Tibial nerve (tissue), 4 donors: Measurements from ENCODE around the gene ITGA11.

Source experiments
- EP300 ChIP-seq, 2 donors: sonication (generic); formaldehyde crosslinking; IDR thresholded peaks; one replicate each; pipeline ENCODE4 v1.6.1; 2017; ENCODE audit warnings: antibody characterized with exemption in 2 of 2, mild to moderate bottlenecking in 1 of 2
- POLR2A ChIP-seq, 2 donors: fragments of 450-650 bp; IDR thresholded peaks; one replicate each; pipeline ENCODE4 v1.6.1; 2017; ENCODE audit warnings: antibody characterized with exemption in 2 of 2, mild to moderate bottlenecking in 2 of 2, moderate library complexity in 2 of 2
- TF ChIP-seq, protein P1 (sequence below), 5 experiments: fragments of 200-600 bp in 3 of 5; fragments of 450-650 bp in 2 of 5; sonication (generic) in 3 of 5; IDR thresholded peaks; one replicate each; pipeline ENCODE4 v1.5.1; 2016 to 2019; ENCODE audit warnings: antibody characterized with exemption in 5 of 5, mild to moderate bottlenecking in 3 of 5, moderate library complexity in 2 of 5

DNA sequence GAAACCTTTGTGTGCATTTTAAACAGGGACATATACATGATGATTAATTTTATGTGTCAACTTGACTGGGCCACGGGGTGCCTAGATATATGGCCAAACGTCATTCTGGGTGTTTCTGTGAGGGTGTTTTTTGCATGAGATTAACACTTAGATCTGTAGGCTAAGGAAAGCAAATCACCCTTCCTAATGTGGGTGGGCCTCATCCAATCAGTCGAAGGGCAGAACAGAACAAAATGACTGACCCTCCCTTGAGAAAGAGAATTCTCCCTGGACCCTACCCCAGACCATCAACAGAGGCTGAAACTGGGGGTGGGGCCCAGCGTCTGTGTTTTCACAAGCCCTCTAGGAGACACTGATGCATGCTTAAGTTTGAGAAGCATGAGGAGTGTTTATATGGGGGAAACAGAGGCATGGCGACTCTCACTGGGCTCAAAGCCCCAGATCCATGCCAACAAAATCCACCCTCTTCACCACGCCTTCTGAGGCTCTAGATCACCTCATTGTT is 56.2 kb downstream of the ITGA11 start:
- no peak for TF ChIP-seq POLR2A (IDR thresholded peaks at IDR 0.05)
- TF ChIP-seq, protein P1, sequence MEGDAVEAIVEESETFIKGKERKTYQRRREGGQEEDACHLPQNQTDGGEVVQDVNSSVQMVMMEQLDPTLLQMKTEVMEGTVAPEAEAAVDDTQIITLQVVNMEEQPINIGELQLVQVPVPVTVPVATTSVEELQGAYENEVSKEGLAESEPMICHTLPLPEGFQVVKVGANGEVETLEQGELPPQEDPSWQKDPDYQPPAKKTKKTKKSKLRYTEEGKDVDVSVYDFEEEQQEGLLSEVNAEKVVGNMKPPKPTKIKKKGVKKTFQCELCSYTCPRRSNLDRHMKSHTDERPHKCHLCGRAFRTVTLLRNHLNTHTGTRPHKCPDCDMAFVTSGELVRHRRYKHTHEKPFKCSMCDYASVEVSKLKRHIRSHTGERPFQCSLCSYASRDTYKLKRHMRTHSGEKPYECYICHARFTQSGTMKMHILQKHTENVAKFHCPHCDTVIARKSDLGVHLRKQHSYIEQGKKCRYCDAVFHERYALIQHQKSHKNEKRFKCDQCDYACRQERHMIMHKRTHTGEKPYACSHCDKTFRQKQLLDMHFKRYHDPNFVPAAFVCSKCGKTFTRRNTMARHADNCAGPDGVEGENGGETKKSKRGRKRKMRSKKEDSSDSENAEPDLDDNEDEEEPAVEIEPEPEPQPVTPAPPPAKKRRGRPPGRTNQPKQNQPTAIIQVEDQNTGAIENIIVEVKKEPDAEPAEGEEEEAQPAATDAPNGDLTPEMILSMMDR (IDR thresholded peaks at IDR 0.05): no peak
- TF ChIP-seq EP300 (IDR thresholded peaks at IDR 0.05): no peak
